ENCODE results near the gene CEP85L.

Gene CEP85L

DNA sequence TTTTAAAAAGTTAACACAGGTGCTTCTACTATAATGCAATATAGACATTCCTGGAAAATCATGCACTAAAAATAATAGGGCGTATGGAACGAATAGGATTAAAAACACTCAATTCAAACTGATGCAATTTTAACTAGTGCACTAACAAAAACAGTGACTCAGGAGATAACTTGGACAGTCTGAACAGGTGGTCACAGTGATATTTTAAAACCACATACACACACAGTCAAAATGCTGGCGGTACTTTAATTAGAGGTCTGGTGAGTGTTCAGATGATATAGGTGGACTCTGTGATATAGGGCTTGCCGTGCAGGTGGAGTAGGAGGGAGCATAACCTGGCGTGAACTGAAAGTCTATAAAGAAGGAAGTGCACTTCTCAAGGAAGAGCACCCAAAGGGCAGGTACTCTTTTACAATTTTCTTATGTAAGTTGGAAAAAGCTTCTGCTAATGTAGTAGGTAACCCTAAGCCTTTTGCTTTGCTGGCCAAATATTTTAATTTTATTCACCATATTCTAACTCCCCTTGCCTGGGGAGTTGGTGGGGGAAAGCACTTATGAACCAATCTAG lies 145.2 kb downstream of the CEP85L start:
- no peak overlapping the region for H3K9ac ChIP-seq (ENCODE audit: insufficient read length)
- TF ChIP-seq FOXP2 (optimal IDR thresholded peaks at IDR 0.05; ENCODE audit: control extremely low read depth, extremely low read length, insufficient read depth), result no peak
- TF ChIP-seq POLR2AphosphoS5 (IDR thresholded peaks at IDR 0.05; ENCODE audit: borderline replicate concordance, low read depth, low read length), result no peak
- TF ChIP-seq EZH2 (IDR thresholded peaks at IDR 0.05), result no peak
- no peak overlapping the region for H3K4me3 ChIP-seq
- no peak for DNase-seq (ENCODE audit: low read depth, low spot score)
- no peaks in the 10 kb centered on the region for H3K9me3 ChIP-seq (ENCODE audit: low read depth, low read length)
- H3K27ac ChIP-seq, result no peak overlapping the region
- no peaks in the 10 kb centered on the region for H3K36me3 ChIP-seq (ENCODE audit: insufficient read depth, low read length)

DNA sequence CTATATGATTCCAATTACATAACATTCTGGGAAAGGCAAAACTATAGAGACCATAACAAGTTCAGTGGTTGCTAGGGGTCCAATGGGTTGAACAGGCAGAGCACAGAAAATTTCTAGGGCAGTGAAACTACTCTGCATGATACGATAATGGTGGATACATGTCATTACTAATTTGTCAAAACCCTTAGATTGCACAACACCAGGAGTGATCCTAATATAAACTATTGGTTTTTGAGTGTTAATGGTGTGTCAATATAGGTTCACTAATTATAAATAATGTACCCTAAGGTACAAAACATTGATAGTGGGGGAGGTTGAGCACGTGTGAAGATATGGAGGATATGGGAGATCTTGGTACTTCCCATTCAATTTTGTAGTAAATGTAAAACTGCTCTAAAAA lies 145.7 kb downstream of the CEP85L start:
- Histone ChIP-seq H3K9me3 (ENCODE audit: low read depth, low read length) (no peaks in the 10 kb centered on the region), H3K36me3 (ENCODE audit: insufficient read depth, low read length) (no peaks in the 10 kb centered on the region), H3K4me3 (no peak overlapping the region), H3K27ac (no peak overlapping the region), H3K9ac (ENCODE audit: insufficient read length) (no peak overlapping the region)
- DNase-seq (ENCODE audit: low read depth, low spot score), result no peak
- no peak for TF ChIP-seq FOXP2 (optimal IDR thresholded peaks at IDR 0.05; ENCODE audit: control extremely low read depth, extremely low read length, insufficient read depth)
- no peak for TF ChIP-seq EZH2 (IDR thresholded peaks at IDR 0.05)

GRCh38 chr6:118504611-118505010 lies 146.8 kb downstream of the CEP85L start:
- Histone ChIP-seq H3K9me3 (ENCODE audit: low read depth, low read length) (no peaks in the 10 kb centered on the region), H3K4me3 (no peak overlapping the region), H3K36me3 (ENCODE audit: insufficient read depth, low read length) (no peaks in the 10 kb centered on the region), H3K9ac (ENCODE audit: insufficient read length) (no peak overlapping the region), H3K27ac (no peak overlapping the region)
- no peak for DNase-seq (ENCODE audit: low read depth, low spot score)
- no peak for TF ChIP-seq EZH2 (IDR thresholded peaks at IDR 0.05)
- no peak for TF ChIP-seq POLR2AphosphoS5 (IDR thresholded peaks at IDR 0.05; ENCODE audit: borderline replicate concordance, low read depth, low read length)
- no peak for TF ChIP-seq FOXP2 (optimal IDR thresholded peaks at IDR 0.05; ENCODE audit: control extremely low read depth, extremely low read length, insufficient read depth)

DNA sequence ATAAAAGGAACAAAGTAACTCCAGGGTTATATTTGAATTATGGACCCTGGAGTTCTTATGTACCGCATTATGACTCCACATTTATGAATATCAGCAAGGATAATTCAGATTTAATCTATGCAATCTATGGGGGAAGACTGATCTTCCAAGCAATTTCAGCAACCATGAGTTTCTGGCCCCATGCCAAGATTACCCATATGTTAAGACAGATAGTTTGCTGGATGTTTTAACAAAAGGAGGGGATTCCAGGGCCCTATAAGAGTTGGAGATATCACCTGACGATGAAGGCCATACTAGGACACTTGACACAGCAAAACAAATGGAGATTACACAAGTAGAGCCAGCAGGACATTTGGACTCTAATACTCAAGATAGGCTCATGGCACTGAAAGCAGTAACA lies 149.2 kb downstream of the CEP85L start:
- no peak for DNase-seq (ENCODE audit: low read depth, low spot score)

DNA sequence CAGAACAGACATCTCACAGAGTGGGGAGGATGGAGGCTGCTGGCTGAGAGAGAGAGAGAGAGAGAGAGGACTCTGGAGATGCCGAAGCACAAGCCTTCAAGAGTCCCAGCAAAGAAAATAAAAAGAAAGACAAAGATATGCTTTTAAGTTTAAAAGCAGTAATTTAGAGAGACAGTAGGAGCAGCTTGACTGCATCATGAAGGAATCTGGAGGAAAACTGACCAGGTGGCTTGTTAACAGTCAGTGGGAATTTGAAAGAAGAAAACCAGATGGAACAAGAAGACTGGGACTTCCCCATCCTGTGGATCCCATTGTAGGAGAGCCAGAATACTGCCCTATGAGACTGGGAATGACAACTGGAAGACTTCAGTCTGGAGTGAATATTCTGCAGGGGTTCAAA lies 149.6 kb downstream of the CEP85L start:
- no peak for TF ChIP-seq POLR2AphosphoS5 (IDR thresholded peaks at IDR 0.05; ENCODE audit: borderline replicate concordance, low read depth, low read length)
- no peak for TF ChIP-seq EZH2 (IDR thresholded peaks at IDR 0.05)
- TF ChIP-seq FOXP2 (optimal IDR thresholded peaks at IDR 0.05; ENCODE audit: control extremely low read depth, extremely low read length, insufficient read depth), result no peak
- Histone ChIP-seq H3K27ac (no peak overlapping the region), H3K9me3 (ENCODE audit: low read depth, low read length) (no peaks in the 10 kb centered on the region), H3K36me3 (ENCODE audit: insufficient read depth, low read length) (no peaks in the 10 kb centered on the region), H3K4me3 (no peak overlapping the region), H3K9ac (ENCODE audit: insufficient read length) (no peak overlapping the region)
- DNase-seq (ENCODE audit: low read depth, low spot score), result no peak

More for the DNA sequence above, 149.2 kb downstream of the CEP85L start:
- Histone ChIP-seq H3K9me3 (ENCODE audit: low read depth, low read length) (no peaks in the 10 kb centered on the region), H3K4me3 (no peak overlapping the region), H3K27ac (no peak overlapping the region), H3K9ac (ENCODE audit: insufficient read length) (no peak overlapping the region), H3K36me3 (ENCODE audit: insufficient read depth, low read length) (no peaks in the 10 kb centered on the region)
- TF ChIP-seq FOXP2 (optimal IDR thresholded peaks at IDR 0.05; ENCODE audit: control extremely low read depth, extremely low read length, insufficient read depth) (no peak), POLR2AphosphoS5 (IDR thresholded peaks at IDR 0.05; ENCODE audit: borderline replicate concordance, low read depth, low read length) (no peak), EZH2 (IDR thresholded peaks at IDR 0.05) (no peak)

DNA sequence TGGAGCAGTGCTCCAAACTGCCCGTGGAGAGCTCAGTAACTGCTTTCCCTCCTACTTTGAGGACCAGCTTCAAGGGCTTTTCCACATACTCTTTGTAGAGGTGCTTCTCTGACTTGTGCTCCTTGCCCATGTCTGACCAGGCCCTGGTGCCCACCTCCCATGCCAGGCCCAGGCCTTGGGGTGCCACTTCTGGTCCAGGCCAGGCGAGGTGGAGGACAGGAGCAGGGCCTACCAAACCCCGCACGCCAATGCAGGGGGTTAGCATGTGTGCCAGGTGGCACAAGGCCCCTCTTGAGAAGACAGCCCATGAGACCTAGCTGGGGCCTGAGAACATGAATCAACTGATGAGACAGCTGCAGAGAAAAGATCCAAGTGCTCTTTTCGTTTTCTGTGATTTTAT lies 150.3 kb downstream of the CEP85L start:
- Histone ChIP-seq H3K4me3 (no peak overlapping the region), H3K27ac (no peak overlapping the region), H3K36me3 (ENCODE audit: insufficient read depth, low read length) (no peaks in the 10 kb centered on the region), H3K9ac (ENCODE audit: insufficient read length) (no peak overlapping the region), H3K9me3 (ENCODE audit: low read depth, low read length) (no peaks in the 10 kb centered on the region)
- no peak for TF ChIP-seq FOXP2 (optimal IDR thresholded peaks at IDR 0.05; ENCODE audit: control extremely low read depth, extremely low read length, insufficient read depth)
- TF ChIP-seq EZH2 (IDR thresholded peaks at IDR 0.05), result no peak
- no peak for TF ChIP-seq POLR2AphosphoS5 (IDR thresholded peaks at IDR 0.05; ENCODE audit: borderline replicate concordance, low read depth, low read length)
- DNase-seq (ENCODE audit: low read depth, low spot score), result no peak

DNA sequence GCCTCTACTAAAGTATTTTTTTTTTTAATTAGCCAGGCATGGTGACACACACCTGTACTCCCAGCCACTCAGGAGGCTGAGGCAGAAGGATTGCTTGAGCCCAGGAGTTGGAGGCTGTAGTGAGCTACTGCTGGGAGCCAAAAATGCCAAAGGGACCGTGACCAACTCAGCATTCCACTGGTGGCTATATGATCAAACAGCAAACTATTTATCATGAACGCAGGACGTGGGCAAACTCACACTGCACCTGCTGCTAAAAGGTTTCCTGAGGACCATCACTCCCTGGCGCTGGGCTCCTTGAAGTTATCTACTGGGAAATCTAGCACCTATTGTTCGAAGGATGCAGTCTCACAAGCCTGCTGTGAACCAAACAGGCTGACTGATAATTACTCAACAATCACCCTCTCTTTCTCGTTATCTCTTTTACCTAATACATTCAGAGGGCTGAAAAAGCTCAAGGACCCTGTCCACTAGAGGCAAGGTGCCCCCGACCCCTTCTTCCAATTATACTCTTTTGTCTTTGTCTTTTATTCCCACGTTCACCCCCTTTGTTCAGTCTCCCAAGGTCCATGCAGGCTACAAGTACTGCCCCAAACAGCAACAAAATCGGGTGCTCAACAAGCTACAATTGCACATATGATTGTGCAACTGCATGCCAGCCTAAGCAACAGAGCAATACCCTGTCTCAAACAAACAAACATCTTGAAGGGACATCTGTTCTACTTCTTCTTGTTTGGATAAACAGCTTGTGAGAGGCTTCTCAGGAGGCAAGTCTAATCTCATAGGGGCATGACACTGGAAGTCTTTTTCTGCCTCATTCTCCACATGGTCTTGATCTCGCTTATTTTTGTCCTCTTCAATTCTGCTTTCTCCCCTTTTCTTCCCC lies 151.0 kb downstream of the CEP85L start:
- no peak for DNase-seq (ENCODE audit: low read depth, low spot score)

DNA sequence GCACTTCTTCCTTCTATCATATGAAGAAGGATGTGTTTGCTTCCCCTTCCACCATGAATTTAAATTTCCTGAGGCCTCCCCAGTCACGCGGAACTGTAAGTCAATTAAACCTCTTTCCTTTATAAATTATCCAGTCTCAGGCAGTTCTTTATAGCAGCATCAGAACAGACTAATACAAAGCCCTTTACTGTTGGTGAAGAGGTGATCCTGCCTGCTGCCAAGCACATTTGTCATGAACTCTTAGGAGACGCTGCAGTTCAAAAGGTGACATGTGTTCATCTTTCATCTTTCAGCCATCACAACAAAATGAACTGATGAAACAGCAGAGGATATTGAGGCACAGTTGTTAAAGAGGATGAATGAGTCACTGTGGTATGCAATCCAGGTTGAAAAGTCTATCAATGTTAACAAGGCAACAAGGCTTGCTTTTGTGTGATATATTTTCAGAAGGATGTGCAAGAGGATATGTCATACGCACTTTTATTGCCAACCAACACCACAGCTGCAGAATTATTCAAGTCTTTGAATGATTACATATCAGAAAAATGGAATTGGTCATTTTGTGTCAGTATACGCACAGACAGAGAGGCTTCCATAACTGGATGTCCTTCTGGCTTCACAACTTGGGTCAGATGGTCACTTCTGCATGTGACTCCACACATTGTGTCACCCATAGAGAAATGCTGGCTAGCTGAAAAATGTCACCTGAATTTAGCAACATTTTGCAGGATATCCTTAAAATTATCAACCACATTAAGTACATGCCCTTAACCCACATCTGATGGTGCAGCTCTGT lies 155.7 kb downstream of the CEP85L start:
- Histone ChIP-seq H3K4me3 (no peak overlapping the region), H3K36me3 (ENCODE audit: insufficient read depth, low read length) (no peaks in the 10 kb centered on the region)
- DNase-seq (ENCODE audit: low read depth, low spot score), result no peak

More for the DNA sequence above, 151.0 kb downstream of the CEP85L start:
- Histone ChIP-seq H3K4me3 (no peak overlapping the region), H3K27ac (no peak overlapping the region), H3K9me3 (ENCODE audit: low read depth, low read length) (no peaks in the 10 kb centered on the region), H3K9ac (ENCODE audit: insufficient read length) (no peak overlapping the region), H3K36me3 (ENCODE audit: insufficient read depth, low read length) (no peaks in the 10 kb centered on the region)
- TF ChIP-seq EZH2 (IDR thresholded peaks at IDR 0.05) (no peak), POLR2AphosphoS5 (IDR thresholded peaks at IDR 0.05; ENCODE audit: borderline replicate concordance, low read depth, low read length) (no peak), FOXP2 (optimal IDR thresholded peaks at IDR 0.05; ENCODE audit: control extremely low read depth, extremely low read length, insufficient read depth) (no peak)

More for the DNA sequence above, 155.7 kb downstream of the CEP85L start:
- TF ChIP-seq EZH2 (IDR thresholded peaks at IDR 0.05) (no peak), POLR2AphosphoS5 (IDR thresholded peaks at IDR 0.05; ENCODE audit: borderline replicate concordance, low read depth, low read length) (no peak), FOXP2 (optimal IDR thresholded peaks at IDR 0.05; ENCODE audit: control extremely low read depth, extremely low read length, insufficient read depth) (no peak)
- Histone ChIP-seq H3K27ac (no peak overlapping the region), H3K9me3 (ENCODE audit: low read depth, low read length) (no peaks in the 10 kb centered on the region), H3K9ac (ENCODE audit: insufficient read length) (no peak overlapping the region)
